HG03354 (cell line): ENCODE results near the gene PRR20A.
"Not testable (repeated sequence)": the region's sequence is repeated elsewhere in the genome, so short reads cannot be mapped to it uniquely, and the experiment has no call there.

Experiments
- ATAC-seq: cut with Tn5 transposase; IDR thresholded peaks from one replicate; pipeline ENCODE4 v1.9.1; 2021; ENCODE audit warnings: mild to moderate bottlenecking; ENCODE audit not compliant: unreplicated experiment, poor library complexity, severe bottlenecking

PRR20A gene

GRCh38 chr13:57140235-57140968 lies at the start of gene PRR20A:
TSS of gene PRR20A (plus strand) at chr13:57140918. CDS start at chr13:57141305, 387 bp downstream.
- ATAC-seq: not testable (repeated sequence)

DNA sequence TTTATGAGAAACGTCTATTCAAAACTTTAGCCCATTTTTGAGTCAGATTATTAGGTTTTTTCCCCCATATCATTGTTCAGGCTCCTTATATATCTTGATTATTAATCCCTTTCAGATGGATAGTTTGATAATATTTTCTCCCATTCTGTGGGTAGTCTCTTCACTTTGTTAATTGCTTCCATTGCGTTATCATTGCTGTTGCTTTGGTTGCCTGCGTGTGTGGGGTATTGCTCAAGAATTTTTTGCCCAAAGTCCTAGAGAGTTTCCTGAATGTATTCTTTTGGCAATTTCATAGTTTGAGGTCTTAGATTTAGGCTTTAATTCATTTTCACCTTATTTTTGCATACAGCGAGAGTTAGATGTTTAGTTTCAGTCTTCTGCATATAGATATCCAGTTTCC lies 25.8 kb upstream of the PRR20A start:
- ATAC-seq: no peak

DNA sequence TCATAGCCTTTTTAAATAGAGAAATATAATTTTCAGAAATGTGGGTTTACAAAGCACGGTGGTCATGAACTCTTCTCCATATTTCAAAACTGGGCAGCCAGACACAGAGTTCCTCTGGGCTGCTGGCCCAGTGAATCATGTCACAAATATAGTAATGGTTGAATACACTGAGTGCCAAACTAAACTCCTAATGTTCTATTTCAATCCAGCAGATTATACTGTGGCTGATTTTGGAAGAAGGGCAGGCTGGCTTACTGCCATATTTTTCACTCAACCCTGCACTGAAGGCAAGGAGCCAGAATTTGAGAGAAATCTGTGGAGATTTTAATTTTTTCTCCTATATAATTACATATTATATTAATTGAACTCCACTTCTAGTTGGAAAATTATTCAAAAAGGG lies 17.0 kb upstream of the PRR20A start:
- ATAC-seq: no peak

DNA sequence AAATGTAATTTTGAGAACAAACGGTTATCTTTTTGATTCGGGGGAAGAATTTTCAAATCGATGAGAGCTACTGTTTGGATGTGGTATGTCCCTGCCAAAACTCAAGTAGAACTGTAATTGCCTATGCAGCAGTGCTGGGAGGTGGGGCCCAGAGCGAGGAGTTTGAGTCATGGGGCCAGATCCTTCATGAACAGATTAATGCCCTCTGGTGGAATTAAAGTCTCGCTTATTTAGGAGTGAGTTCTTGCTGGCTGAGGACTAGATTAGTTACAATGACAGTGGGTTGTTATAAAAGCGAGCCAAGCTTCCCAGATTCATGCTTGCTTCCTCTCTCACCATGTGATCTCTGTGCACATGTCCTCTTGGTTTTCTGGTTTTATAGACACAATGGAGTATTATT lies 11.8 kb upstream of the PRR20A start:
- no peak for ATAC-seq

DNA sequence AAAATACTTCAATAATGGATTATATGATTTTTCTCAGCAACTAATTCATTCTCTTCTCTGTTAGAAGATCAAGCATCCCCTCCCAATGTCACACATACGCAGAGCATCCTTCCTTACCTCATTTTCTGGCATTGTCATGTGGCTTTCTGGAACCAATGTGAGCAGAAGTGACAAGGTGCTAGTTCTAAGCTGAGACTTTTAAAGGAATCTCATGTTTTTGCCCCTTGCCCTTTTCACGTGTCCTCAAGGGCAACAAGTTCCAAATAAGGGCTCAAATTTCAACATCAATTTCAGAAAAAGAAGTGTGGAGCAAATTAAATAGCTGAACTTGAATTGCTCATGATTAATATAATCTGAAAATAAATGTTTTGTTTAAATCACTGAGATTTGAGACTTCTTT lies 4.6 kb upstream of the PRR20A start:
- no peak for ATAC-seq

DNA sequence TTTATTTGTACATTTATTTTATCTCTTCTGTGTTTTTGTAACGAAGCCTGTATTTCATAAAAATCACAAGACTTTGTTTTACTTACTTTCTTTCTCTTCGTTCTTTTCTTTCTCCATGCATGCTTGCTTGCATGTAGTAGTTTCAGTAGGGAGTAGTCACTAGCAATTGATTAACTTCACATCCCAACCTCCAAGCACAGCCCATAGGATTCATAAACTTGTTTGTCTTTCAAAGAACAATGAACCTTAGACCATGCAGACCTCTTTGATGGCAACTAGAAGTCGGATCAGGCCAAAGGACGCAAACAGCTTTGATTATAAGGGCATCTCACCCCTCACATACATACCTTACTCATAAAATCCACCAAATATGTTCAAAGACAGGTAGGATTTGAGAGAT lies 3.1 kb upstream of the PRR20A start:
- ATAC-seq: no peak

GRCh38 chr13:57138988-57139387 lies 1.7 kb upstream of the PRR20A start:
- no peak for ATAC-seq

- not testable (repeated sequence) for ATAC-seq
Measured at GRCh38 chr13:57139781-57140180, 937 bp upstream of the PRR20A start.

DNA sequence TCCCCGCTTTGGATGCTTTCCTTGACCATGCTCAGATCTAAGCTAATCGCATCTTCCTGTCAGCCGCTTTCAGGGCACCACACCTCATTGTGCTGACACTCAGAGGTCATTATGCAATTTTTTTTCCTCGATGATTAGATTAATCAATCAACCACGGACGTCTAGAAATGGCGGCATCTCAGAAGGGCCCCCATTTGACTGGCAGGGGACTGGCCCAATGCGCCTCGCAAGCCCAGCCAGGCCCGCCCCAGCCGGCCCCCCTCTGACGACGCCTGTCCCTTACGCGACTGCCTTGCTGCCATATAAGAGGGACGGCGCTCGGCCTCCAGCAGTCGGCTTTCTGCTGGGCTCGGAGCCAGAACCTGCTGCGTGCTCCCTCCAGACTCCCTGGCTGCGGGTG lies 6.5 kb downstream of the PRR20A start, which contains the start of gene PRR20B:
TSS of gene PRR20B (plus strand) at position 301 of the 400 bp plus-strand sequence. CDS start 387 bp downstream, outside the sequence.
- not testable (repeated sequence) for ATAC-seq

DNA sequence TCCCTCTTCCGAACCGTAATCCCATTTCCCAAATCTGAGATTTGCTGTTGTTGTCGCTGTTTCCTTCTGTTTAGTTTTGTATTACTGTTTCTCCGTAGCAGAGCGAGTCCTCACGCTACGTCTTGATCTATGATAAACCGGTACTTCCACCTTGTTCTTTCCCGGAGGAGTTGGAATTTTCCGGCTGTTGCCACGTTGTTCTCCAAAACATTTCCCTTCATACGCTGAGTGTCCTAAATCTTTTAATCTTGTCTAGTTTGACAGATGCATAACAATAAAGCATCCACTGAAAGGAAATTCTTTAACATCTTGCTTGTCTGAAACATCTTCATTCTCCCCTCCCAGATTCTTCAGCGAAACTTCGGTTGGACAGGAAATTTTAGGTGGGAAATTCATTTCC lies 7.4 kb downstream of the PRR20A start:
- ATAC-seq: not testable (repeated sequence)

GRCh38 chr13:57153761-57154160 lies 13.0 kb downstream of the PRR20A start, which contains the start of gene PRR20C:
TSS of gene PRR20C (plus strand) at chr13:57154061. CDS start at chr13:57154448, 387 bp downstream.
- ATAC-seq: not testable (repeated sequence)

DNA sequence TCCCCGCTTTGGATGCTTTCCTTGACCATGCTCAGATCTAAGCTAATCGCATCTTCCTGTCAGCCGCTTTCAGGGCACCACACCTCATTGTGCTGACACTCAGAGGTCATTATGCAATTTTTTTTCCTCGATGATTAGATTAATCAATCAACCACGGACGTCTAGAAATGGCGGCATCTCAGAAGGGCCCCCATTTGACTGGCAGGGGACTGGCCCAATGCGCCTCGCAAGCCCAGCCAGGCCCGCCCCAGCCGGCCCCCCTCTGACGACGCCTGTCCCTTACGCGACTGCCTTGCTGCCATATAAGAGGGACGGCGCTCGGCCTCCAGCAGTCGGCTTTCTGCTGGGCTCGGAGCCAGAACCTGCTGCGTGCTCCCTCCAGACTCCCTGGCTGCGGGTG lies 19.6 kb downstream of the PRR20A start, which contains the start of gene PRR20D:
TSS of gene PRR20D (plus strand) at position 301 of the 400 bp plus-strand sequence. CDS start 387 bp downstream, outside the sequence.
- not testable (repeated sequence) for ATAC-seq

DNA sequence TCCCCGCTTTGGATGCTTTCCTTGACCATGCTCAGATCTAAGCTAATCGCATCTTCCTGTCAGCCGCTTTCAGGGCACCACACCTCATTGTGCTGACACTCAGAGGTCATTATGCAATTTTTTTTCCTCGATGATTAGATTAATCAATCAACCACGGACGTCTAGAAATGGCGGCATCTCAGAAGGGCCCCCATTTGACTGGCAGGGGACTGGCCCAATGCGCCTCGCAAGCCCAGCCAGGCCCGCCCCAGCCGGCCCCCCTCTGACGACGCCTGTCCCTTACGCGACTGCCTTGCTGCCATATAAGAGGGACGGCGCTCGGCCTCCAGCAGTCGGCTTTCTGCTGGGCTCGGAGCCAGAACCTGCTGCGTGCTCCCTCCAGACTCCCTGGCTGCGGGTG lies 26.2 kb downstream of the PRR20A start, which contains the start of gene PRR20E:
TSS of gene PRR20E (plus strand) at position 301 of the 400 bp plus-strand sequence. CDS start 387 bp downstream, outside the sequence.
- ATAC-seq: not testable (repeated sequence)

GRCh38 chr13:57191667-57192066 lies 50.9 kb downstream of the PRR20A start:
- no peak for ATAC-seq
